GM18909 (cell line): ENCODE results near the gene EFCAB7.

Source experiments
- ATAC-seq: cut with Tn5 transposase; IDR thresholded peaks from one replicate; pipeline ENCODE4 v1.9.1; 2021; ENCODE audit warnings: mild to moderate bottlenecking; ENCODE audit not compliant: unreplicated experiment, poor library complexity

The EFCAB7 gene, protein sequence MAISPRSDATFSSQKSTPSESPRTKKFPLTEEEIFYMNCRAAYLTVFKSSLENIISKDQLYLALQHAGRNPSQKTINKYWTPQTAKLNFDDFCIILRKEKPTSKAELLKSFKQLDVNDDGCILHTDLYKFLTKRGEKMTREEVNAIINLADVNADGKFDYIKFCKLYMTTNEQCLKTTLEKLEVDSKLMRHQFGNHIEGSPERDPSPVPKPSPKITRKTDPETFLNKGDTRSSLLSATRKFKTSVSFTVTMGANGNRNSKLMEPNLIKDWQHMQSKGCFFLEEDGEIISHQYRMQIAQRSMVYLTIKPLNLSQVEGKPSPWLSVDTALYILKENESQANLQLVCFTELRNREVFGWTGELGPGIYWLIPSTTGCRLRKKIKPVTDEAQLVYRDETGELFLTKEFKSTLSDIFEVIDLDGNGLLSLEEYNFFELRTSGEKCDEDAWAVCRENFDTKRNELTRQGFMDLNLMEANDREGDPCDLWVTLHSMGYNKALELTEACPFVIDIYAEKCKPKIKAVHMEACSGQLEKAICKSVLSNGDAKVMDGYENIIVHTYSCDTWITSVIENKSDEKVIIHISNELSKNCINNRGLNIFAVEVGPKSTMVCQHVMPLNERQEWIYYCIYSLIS

GRCh38 chr1:63522891-63523728, at the start of gene EFCAB7, which contains the start of gene ITGB3BP:
Gene EFCAB7 (plus strand): TSS chr1:63523525. CDS start chr1:63525573, 2,048 bp downstream.
Gene ITGB3BP (minus strand): TSS chr1:63523225. CDS start chr1:63523133, 92 bp downstream.
- peak; percentile 94 for ATAC-seq

DNA sequence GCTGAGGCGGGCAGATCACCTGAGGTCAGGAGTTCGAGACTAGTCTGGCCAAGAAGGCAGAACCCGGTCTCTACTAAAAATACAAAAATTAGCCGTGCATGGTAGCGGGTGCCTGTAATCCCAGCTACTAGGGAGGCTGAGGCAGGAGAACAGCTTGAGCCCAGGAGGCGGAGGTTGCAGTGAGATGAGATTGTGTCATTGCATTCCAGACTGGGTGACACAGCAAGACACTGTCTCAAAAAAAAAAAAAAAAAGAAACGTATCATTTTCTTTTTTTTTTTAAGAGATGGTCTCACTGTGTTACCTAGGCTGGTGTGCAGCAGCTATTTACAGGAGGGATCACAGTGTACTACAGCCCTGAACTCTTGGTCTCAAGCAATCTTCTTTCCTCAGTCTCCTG, 47.6 kb upstream of the EFCAB7 start:
- ATAC-seq, result no peak

DNA sequence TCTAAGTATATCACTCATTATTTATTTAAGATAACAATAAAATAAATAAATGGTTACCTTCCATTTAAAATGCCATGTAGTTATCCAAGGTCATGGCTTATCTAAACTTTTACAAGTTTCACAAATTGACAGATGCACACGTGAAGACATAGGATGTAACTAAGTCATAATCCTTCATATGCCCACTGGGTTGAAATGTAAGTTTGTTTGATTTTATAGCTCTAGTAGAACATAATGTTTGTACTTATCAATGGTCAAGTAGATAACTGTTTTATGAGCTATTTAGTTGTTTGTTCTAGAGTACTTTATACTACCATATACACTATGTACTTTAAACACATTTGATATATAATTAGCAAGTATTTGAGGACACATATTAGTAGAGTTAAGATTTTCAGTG, 43.3 kb upstream of the EFCAB7 start:
- no peak for ATAC-seq

- ATAC-seq, result no peak
Observed at GRCh38 chr1:63486629-63487028, 36.7 kb upstream of the EFCAB7 start.

DNA sequence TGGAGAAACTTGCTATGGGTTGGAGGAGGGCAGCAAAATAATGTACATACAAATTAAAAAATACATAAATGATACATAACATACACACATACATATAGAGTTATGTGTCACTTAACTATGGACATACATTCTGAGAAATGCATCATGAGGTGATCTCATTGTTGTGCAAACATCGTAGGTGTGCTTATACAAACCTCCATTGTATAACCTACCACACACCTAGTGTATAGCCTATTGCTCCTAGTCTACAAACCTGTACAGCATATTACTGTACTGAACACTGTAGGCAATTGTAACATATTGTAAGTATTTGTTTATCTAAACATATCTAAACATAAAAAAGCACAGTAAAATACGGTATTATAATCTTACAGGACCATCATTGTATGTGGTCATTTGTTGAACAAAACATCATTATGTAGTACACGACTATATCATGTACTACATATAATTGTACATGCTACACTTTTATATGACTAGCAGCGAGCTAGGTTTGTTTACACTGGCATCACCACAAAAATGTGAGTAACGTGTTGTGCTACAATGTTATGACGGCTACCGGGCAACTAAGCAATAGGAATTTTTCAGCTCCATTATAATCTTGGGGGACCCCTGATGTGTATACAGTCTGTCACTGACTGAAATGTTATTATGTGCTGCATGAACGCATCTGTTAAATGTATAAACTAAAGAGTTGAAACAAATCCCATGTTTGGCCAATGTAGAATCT, 35.8 kb upstream of the EFCAB7 start:
- ATAC-seq, result no peak

GRCh38 chr1:63497577-63497976, 25.7 kb upstream of the EFCAB7 start:
- no peak for ATAC-seq

DNA sequence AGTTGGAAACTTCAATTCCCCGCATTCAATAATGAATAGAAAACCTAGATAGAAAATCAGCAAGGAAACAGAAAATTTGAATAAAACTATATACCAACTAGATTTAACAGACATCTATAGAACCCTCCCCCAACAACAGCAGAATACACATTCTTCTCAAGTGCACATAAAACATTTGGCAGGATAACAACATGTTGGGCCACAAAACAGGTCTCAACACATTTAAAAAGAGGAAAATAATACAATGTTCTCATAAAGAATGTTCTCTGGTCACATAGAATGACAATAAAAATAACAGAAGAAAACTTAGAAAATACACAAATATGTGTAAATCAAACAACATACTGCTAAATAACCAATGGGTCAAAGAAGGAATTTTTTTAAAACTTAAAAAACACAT, 25.2 kb upstream of the EFCAB7 start:
- no peak for ATAC-seq

DNA sequence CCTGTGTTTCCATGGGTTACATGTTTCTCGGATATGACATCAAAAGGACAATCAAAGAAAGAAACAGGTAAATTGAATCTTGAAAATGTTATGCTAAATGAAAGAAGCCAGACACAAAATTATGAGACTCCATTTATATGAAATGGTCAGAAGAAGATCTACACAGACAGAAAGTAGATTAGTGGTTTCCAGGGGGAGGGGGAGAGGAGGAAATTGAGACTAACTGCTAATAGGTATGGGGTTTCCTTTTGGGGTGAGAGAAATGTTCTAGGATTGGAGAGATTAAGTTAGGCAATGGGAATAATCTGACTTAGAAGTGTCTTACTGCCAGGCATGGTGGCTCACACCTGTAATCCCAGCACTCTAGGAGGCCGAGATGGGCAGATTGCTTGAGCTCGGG, 22.1 kb upstream of the EFCAB7 start:
- no peak for ATAC-seq

DNA sequence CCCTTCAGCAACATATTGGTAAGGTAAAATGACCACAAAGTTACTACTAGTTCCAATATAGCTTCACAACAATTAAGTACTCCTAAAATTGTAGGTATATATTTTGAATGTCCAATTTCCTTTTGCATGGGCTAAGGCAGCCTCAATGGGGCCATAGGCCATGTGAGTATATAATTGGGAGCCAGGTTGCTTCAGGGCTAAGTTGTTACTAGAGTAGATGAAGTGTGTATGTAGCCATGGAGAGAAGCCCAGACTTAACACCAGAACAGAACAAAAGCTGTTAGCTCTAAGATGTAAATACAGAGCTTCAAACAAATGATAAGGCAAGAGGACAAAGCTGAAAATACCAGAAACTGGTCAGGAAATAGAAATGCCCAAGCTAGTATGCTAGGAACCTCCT, 16.5 kb upstream of the EFCAB7 start:
- ATAC-seq, result no peak

DNA sequence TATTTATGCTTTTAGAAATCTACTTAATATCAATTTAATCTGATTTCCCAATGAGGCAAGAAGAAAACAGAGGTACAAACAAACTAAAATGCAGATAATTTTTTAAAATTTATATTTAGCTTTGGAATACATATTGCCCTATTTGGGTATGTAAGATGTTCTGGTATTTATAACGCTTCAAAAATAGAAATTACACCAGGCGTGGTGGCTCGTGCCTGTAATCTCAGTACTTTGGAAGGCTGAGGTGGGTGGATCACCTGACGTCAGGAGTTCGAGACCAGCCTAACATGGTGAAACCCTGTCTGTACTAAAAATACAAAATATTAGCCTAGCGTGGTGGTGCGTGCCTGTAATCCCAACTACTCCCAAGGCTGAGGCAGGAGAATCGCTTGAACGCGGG, 13.6 kb upstream of the EFCAB7 start:
- ATAC-seq, result no peak

DNA sequence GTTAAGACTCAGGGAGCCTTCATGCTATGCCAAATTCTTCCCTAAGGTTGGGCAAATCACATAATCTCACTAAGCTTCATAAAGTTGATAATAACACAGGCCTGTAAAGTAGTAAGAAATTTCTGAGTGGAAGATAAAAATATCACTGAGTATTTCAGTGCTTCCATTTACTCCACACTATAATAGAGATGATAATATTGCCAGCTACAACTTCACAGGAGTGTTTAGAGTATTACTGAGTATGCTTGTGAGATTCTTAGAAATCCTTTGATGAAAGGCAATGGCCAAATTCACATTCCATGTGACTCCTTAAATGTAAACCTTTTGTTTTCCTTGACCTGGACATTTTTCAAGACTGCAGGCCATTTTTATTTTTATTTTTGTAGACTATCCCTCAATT, 10.7 kb upstream of the EFCAB7 start:
- no peak for ATAC-seq

- no peak for ATAC-seq
Observed at GRCh38 chr1:63516629-63517028, 6.7 kb upstream of the EFCAB7 start.

GRCh38 chr1:63523738-63524137, 413 bp downstream of the EFCAB7 start:
- ATAC-seq, result peak; percentile 19

DNA sequence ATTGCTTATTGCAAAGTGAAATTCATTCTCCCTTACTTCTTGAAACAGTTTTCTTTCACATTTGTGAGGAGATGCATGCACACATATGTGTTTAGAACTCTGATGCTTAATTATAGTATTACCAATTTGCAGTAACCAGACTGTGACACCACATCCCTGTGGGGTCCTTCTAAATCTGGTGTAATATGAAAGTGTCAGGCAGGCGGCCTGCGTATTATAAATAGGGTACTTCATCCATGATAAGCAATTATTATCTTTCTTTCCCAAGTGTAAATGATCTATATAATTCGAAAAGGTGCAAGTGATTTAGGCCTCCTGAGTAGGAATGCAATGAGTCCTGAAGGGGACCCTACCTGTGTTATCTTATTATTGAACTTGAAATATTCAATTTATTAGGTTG, 876 bp downstream of the EFCAB7 start:
- no peak for ATAC-seq

DNA sequence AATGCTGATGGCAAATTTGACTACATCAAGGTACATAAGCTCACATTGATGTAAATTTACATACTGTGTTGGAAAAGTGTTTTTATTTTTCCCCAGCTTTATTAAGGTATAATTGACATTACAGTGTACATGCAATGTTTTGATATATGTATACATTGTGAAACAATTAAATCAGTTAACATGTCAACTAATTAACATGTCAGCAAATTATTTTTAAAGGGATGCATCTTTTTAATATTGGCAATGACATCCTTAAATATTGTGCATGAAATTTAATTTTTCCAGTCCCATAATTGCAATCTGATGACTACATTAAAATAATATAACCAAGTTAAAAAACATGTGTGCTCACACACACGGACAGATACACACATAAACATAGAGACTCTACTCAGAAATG, 9.4 kb downstream of the EFCAB7 start:
- ATAC-seq, result no peak

GRCh38 chr1:63533931-63534330, 10.6 kb downstream of the EFCAB7 start:
- no peak for ATAC-seq

GRCh38 chr1:63534406-63534805, 11.1 kb downstream of the EFCAB7 start:
- no peak for ATAC-seq

- no peak for ATAC-seq
Observed at GRCh38 chr1:63537006-63537405, 13.7 kb downstream of the EFCAB7 start.

- no peak for ATAC-seq
Observed at GRCh38 chr1:63537940-63538339, 14.6 kb downstream of the EFCAB7 start.

GRCh38 chr1:63545780-63546179, 22.5 kb downstream of the EFCAB7 start:
- ATAC-seq, result no peak
